Right atrium auricular region (tissue), 2 donors: ENCODE results near the gene KIAA1549. TPM values are rescaled to one million over a fixed set of nuclear protein-coding genes. Genes with fewer than 3 reads are reported as not detected.

Experiments
- DNase-seq: peaks from one replicate; pipeline ENCODE4 v3.0.0-alpha.2; 2019; ENCODE audit warnings: low spot score
- H3K27ac ChIP-seq, 2 donors: fragments of 200-600 bp; sonication (generic); 1 replicate in 1 of 2; 2 replicates in 1 of 2; pipeline ENCODE4 v1.5.1; 2016 to 2019
- H3K27me3 ChIP-seq, 2 donors: fragments of 200-600 bp; sonication (generic); one replicate each; pipeline versions ENCODE4 v1.5.1 to v1.6.0; 2017 to 2019
- H3K36me3 ChIP-seq: fragments of 200-600 bp; sonication (generic); one replicate; pipeline ENCODE4 v1.5.1; 2016
- H3K4me1 ChIP-seq, 2 donors: fragments of 200-600 bp; sonication (generic); one replicate each; pipeline versions ENCODE4 v1.5.1 to v1.6.0; 2017 to 2019
- H3K4me3 ChIP-seq, 2 donors: fragments of 200-600 bp; sonication (generic); 1 replicate in 1 of 2; 2 replicates in 1 of 2; pipeline ENCODE4 v1.5.1; 2017 to 2019; ENCODE audit warnings: mild to moderate bottlenecking in 1 of 2, moderate library complexity in 1 of 2
- H3K9me3 ChIP-seq, 2 donors: fragments of 200-600 bp; sonication (generic); one replicate each; pipeline ENCODE4 v1.5.1; 2019
- total RNA-seq, 2 donors: library from RNA; depleted of rRNA; stranded (reverse); fragments of >200 nt; gene quantifications; one replicate each; pipeline ENCODE4 v1.1.0, GENCODE V29; 2016
- TF ChIP-seq, protein P1 (sequence below), 2 donors: fragments of 200-600 bp; sonication (generic); IDR thresholded peaks; one replicate each; pipeline ENCODE4 v1.5.1; 2019; ENCODE audit warnings: antibody characterized with exemption in 2 of 2

The KIAA1549 gene
- total RNA-seq, 2 donors from 2014 or later = 0.85 to 1.4 TPM

DNA sequence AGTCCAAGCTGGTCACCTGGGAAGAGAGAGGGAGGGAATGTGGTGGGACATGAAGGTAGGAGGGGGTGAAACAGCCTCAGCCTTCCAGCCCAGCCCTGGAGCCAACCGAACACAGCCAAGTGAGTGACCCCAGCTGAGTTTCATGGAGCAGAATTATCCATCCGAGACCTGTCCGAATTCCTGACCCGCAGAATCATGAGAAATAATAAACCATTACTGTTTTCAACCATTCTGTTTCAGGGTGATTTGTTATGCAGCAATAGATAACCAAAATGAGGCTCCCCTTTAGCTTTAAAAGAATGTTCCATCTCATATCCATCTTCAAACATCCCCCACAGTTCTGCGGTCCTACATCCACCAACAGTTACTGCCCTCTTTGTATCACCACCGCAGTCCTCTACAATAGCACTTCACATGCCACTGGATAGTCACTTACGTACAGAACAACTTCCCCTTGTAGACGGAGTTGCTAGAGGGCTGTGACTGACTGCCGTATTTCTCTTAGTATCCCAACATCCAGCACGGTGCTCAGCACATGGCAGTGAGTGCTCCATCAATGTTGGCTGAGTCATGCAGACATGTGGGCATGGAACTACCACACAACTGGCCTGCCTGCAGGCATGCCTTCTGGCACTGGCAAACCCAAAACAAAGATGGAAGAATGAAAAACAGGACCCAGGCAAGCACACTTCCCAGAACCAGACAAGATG lies 18.5 kb downstream of the KIAA1549 start:
- Histone ChIP-seq H3K27me3 (no peaks in the 10 kb centered on the region), H3K27ac (no peak overlapping the region), H3K4me3 (no peak overlapping the region), H3K4me1 (no peaks in the 10 kb centered on the region), H3K9me3 (no peaks in the 10 kb centered on the region), H3K36me3 (no peaks in the 10 kb centered on the region)
- TF ChIP-seq, protein P1, sequence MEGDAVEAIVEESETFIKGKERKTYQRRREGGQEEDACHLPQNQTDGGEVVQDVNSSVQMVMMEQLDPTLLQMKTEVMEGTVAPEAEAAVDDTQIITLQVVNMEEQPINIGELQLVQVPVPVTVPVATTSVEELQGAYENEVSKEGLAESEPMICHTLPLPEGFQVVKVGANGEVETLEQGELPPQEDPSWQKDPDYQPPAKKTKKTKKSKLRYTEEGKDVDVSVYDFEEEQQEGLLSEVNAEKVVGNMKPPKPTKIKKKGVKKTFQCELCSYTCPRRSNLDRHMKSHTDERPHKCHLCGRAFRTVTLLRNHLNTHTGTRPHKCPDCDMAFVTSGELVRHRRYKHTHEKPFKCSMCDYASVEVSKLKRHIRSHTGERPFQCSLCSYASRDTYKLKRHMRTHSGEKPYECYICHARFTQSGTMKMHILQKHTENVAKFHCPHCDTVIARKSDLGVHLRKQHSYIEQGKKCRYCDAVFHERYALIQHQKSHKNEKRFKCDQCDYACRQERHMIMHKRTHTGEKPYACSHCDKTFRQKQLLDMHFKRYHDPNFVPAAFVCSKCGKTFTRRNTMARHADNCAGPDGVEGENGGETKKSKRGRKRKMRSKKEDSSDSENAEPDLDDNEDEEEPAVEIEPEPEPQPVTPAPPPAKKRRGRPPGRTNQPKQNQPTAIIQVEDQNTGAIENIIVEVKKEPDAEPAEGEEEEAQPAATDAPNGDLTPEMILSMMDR (IDR thresholded peaks at IDR 0.05) = no peak
- no peak for DNase-seq

DNA sequence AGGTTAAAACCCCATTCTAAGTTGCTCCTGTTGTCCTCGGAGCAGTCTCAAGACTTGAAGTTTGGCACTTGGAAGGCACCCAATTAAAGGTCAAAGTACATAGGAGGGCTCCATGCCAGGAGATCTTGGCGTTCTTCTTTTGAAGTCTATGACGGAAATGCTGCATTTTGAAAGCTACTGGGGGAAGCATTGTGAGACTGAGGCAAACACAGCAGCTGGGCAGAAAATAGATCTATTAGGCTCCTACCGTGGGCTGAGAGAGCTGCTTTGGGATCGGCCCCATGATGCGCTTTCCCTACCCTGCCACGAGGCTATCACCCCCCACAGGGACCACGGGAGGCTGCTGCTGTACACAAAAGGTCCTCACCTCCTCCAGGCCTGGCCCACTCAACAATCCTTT lies 20.0 kb downstream of the KIAA1549 start:
- TF ChIP-seq, protein P1 (IDR thresholded peaks at IDR 0.05) = no peak
- no peaks in the 10 kb centered on the region for H3K4me1 ChIP-seq
- H3K9me3 ChIP-seq = no peaks in the 10 kb centered on the region
- no peaks in the 10 kb centered on the region for H3K27me3 ChIP-seq
- H3K36me3 ChIP-seq = no peaks in the 10 kb centered on the region
- DNase-seq = no peak
- H3K27ac ChIP-seq = no peak overlapping the region
- H3K4me3 ChIP-seq = no peak overlapping the region

DNA sequence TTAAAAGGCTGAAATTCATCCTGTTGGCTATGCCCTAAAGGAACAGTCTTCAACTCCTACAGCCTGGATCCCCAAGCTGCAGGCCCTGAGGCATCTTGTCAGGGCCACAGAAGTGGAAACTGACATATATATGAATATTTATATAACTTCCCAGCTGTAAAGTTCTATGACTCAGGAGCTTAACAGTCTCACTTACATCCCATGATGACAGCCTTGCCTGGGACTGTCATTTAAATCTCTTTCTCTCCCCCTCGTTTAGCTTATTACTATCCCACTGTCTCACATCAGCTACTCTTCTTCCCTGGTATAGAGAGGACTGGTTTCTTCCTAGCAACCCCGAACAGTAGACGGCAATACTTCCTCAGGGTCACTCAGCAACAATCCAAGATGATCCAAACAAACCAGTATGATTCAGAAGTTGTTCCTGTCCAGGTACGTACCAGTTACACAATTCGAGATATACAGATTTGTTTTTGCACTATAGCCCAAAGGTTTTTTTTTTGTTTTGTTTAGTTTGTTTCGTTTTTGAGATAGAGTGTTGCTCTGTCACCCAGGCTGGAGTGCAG lies 22.7 kb downstream of the KIAA1549 start:
- no peak for DNase-seq
- H3K27me3 ChIP-seq = no peaks in the 10 kb centered on the region
- no peaks in the 10 kb centered on the region for H3K9me3 ChIP-seq
- H3K4me1 ChIP-seq = no peaks in the 10 kb centered on the region
- H3K36me3 ChIP-seq = no peaks in the 10 kb centered on the region
- H3K4me3 ChIP-seq = no peak overlapping the region
- H3K27ac ChIP-seq = no peak overlapping the region
- TF ChIP-seq, protein P1 (IDR thresholded peaks at IDR 0.05) = no peak

DNA sequence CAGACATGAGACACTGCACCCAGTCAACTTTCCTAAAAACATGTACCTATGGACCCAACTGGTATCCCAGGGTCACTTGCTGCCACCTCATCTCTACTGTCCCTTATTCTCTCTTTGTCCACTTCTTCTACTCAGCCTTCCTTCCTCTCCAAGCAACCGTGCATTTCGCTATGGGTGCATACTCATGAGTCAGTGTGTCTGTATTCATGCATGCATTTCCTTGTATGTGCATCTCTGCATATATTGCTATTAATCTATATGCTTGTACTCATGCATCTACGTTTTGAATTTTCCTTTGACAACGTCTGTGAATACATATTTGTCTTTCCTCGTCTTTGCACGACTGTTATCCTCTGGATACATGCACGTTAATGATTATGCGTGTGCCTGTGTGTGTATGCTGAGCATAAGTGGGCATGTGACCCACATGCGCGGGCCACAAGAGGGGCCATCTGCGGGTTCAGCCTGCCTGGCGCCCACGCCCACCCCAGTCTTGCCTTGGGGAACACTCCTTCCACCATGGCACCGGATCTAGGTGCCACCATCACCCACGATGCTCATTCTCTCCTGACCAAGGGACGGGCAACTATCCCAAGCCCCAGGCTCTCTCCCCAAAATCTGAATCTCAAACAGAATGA lies 23.3 kb downstream of the KIAA1549 start:
- TF ChIP-seq, protein P1 (IDR thresholded peaks at IDR 0.05) = no peak
- no peaks in the 10 kb centered on the region for H3K27me3 ChIP-seq
- no peak overlapping the region for H3K4me3 ChIP-seq

DNA sequence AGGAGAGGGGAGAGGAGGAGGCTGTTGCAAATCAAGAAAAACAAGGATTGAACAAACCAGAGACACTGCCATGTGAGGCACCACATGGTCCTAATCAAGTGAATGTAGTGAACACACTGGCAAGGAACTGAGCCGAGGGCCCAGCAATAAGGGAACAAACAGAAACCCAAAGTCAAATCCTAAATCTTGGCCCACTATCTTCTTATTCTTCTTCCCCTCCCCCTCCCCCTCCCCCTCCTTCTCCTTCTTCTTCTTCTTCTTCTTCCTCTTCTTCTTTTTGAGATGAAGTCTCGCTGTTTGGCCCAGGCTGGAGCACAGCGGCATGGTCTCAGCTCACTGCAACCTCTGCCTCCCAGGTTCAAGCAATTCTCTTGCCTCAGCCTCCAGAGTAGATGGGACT lies 24.0 kb downstream of the KIAA1549 start:
- Histone ChIP-seq H3K27me3 (no peaks in the 10 kb centered on the region), H3K4me1 (no peaks in the 10 kb centered on the region), H3K9me3 (no peaks in the 10 kb centered on the region), H3K27ac (no peak overlapping the region), H3K4me3 (no peak overlapping the region), H3K36me3 (no peaks in the 10 kb centered on the region)
- no peak for DNase-seq
- TF ChIP-seq, protein P1 (IDR thresholded peaks at IDR 0.05) = no peak

More for the DNA sequence above, 23.3 kb downstream of the KIAA1549 start:
- no peak overlapping the region for H3K27ac ChIP-seq
- H3K4me1 ChIP-seq = no peaks in the 10 kb centered on the region
- no peaks in the 10 kb centered on the region for H3K9me3 ChIP-seq
- no peaks in the 10 kb centered on the region for H3K36me3 ChIP-seq
- no peak for DNase-seq
